Brain microvascular endothelial cell (primary cell): ENCODE results near the gene CHKA.

Source experiments
- DNase-seq: peaks from one replicate; pipeline ENCODE4 v3.0.0-alpha.2; 2020
- H3K27ac ChIP-seq: fragments of 250-450 bp; sonication (Bioruptor Pico); 2 replicates; pipeline ENCODE4 v1.5.1; 2020; ENCODE audit warnings: mild to moderate bottlenecking, moderate library complexity
- H3K27me3 ChIP-seq: fragments of 250-450 bp; sonication (Bioruptor Pico); replicated peaks from 2 replicates; pipeline ENCODE4 v1.5.1; 2020; ENCODE audit warnings: mild to moderate bottlenecking
- H3K36me3 ChIP-seq: fragments of 250-450 bp; sonication (Bioruptor Pico); replicated peaks from 2 replicates; pipeline ENCODE4 v1.5.1; 2020; ENCODE audit warnings: mild to moderate bottlenecking
- H3K4me3 ChIP-seq: 2 replicates; pipeline ENCODE4 v1.5.1; 2011; ENCODE audit warnings: low read depth, mild to moderate bottlenecking, control low read depth, low read length, moderate library complexity
- CTCF ChIP-seq: IDR thresholded peaks from 2 replicates; pipeline ENCODE4 v1.5.1; 2011; ENCODE audit warnings: low read depth, mild to moderate bottlenecking, moderate library complexity, low read length, control low read depth, inconsistent platforms; ENCODE audit errors: missing control alignments
- in situ Hi-C: cut with HindIII; loops from 2 replicates; pipeline ENCODE4 v1.10.0; 2017; ENCODE audit warnings: low sequenced_read_pairs, low pct_ligation_motif_present

The CHKA gene

GRCh38 chr11:68158580-68158979, 37.4 kb upstream of the CHKA start:
- Histone ChIP-seq H3K36me3 (peaks cover 10% of the 10 kb centered on the region), H3K27me3 (no peaks in the 10 kb centered on the region), H3K4me3 (no peak overlapping the region), H3K27ac (no peak overlapping the region)
- no peak for DNase-seq
- in situ Hi-C loops = no loop called here
- TF ChIP-seq CTCF = no peak

GRCh38 chr11:68153742-68154141, 32.6 kb upstream of the CHKA start:
- Histone ChIP-seq H3K27me3 (no peaks in the 10 kb centered on the region), H3K4me3 (no peak overlapping the region), H3K27ac (no peak overlapping the region), H3K36me3 (peaks cover 7% of the 10 kb centered on the region)
- no peak for DNase-seq
- in situ Hi-C loops = no loop called here
- no peak for TF ChIP-seq CTCF

GRCh38 chr11:68150037-68150436, 28.8 kb upstream of the CHKA start:
- DNase-seq = peak; percentile 67

GRCh38 chr11:68149417-68149816, 28.2 kb upstream of the CHKA start:
- Histone ChIP-seq H3K36me3 (no peaks in the 10 kb centered on the region), H3K27ac (no peak overlapping the region), H3K4me3 (no peak overlapping the region), H3K27me3 (no peaks in the 10 kb centered on the region)
- DNase-seq = no peak
- in situ Hi-C loops = no loop called here
- TF ChIP-seq CTCF = no peak

More at GRCh38 chr11:68150037-68150436, 28.8 kb upstream of the CHKA start:
- Histone ChIP-seq H3K27ac (no peak overlapping the region), H3K27me3 (no peaks in the 10 kb centered on the region), H3K4me3 (no peak overlapping the region), H3K36me3 (no peaks in the 10 kb centered on the region)
- TF ChIP-seq CTCF = no peak
- in situ Hi-C loops = no loop called here

GRCh38 chr11:68148879-68149278, 27.7 kb upstream of the CHKA start:
- in situ Hi-C loops = no loop called here
- H3K27me3 ChIP-seq = no peaks in the 10 kb centered on the region
- no peak overlapping the region for H3K4me3 ChIP-seq
- no peak overlapping the region for H3K27ac ChIP-seq
- TF ChIP-seq CTCF = no peak
- no peaks in the 10 kb centered on the region for H3K36me3 ChIP-seq
- no peak for DNase-seq

- no peak overlapping the region for H3K27ac ChIP-seq
- DNase-seq = no peak
- no peak for TF ChIP-seq CTCF
- no peaks in the 10 kb centered on the region for H3K36me3 ChIP-seq
- H3K4me3 ChIP-seq = no peak overlapping the region
- in situ Hi-C loops = no loop called here
- H3K27me3 ChIP-seq = no peaks in the 10 kb centered on the region
Measured at GRCh38 chr11:68148071-68148805, 27.1 kb upstream of the CHKA start.
